Epithelial cell of proximal tubule (primary cell): ENCODE data around the gene SMAD2. TPM values are rescaled to one million over a fixed set of nuclear protein-coding genes. Genes with fewer than 3 reads are reported as not detected.

Experiments
- DNase-seq: peaks from one replicate; pipeline ENCODE4 v3.0.0-alpha.2; 2011; ENCODE audit warnings: low read depth
- H3K4me3 ChIP-seq: 2 replicates; pipeline ENCODE4 v1.5.1; 2011; ENCODE audit warnings: low read depth, mild to moderate bottlenecking, low read length
- total RNA-seq: library from RNA; depleted of rRNA; stranded (reverse); fragments of >200 nt; gene quantifications from 2 replicates; pipeline ENCODE4 v1.2.3, GENCODE V29; 2015
- TF ChIP-seq, protein P1 (sequence below): conservative IDR thresholded peaks from 2 replicates; pipeline ENCODE4 v1.5.1; 2012; ENCODE audit warnings: low read depth, mild to moderate bottlenecking, low read length

SMAD2 gene
- total RNA-seq, 1 donor from 2014 or later: 79.5 TPM

DNA sequence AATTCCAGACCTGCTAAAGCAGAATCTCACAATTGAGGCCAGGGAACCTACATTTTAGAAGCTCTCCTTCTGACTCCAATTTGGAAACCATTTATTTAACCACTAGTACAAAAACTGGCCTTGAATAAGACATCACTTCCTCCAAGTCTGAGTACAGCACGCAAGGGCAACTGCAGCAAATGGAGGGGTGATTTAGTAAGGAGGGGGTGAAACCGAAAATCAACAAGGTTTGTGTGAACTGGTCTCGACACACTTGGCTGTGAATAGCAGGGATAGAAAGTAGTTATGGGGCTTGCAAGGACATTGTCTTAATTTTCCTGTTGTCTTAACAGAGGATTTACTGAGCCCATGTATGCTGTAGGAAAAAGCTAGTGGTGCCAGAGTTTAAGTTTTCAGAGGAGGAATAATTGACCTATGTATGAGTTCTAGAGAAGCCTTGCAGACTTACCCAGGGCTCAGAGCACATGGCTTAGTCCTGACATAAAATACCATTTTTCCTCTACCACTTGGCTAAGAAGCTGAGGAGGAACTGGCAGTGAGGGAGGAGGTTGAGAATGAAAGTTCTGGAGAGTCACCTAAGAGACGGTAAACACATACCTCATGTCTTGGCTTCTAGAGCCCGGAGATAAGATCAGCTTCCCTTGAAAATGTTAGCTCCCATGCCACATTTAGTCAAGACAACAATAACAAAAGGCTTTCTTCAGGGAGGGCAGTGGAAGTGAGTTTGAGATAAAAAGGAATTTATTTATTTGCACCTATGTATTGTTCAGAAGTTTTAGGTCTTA lies 114.8 kb downstream of the SMAD2 start:
- DNase-seq: no peak
- TF ChIP-seq, protein P1, sequence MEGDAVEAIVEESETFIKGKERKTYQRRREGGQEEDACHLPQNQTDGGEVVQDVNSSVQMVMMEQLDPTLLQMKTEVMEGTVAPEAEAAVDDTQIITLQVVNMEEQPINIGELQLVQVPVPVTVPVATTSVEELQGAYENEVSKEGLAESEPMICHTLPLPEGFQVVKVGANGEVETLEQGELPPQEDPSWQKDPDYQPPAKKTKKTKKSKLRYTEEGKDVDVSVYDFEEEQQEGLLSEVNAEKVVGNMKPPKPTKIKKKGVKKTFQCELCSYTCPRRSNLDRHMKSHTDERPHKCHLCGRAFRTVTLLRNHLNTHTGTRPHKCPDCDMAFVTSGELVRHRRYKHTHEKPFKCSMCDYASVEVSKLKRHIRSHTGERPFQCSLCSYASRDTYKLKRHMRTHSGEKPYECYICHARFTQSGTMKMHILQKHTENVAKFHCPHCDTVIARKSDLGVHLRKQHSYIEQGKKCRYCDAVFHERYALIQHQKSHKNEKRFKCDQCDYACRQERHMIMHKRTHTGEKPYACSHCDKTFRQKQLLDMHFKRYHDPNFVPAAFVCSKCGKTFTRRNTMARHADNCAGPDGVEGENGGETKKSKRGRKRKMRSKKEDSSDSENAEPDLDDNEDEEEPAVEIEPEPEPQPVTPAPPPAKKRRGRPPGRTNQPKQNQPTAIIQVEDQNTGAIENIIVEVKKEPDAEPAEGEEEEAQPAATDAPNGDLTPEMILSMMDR: no peak
- H3K4me3 ChIP-seq: no peak overlapping the region

GRCh38 chr18:47809420-47809819 lies 121.0 kb downstream of the SMAD2 start:
- DNase-seq: no peak
- H3K4me3 ChIP-seq: no peak overlapping the region
- TF ChIP-seq, protein P1: no peak

- DNase-seq: no peak
- H3K4me3 ChIP-seq: no peak overlapping the region
- TF ChIP-seq, protein P1: no peak
These were observed 127.7 kb downstream of the SMAD2 start for GRCh38 chr18:47802802-47803201.

- no peak for DNase-seq
- TF ChIP-seq, protein P1: no peak
- H3K4me3 ChIP-seq: no peak overlapping the region
These were observed 128.6 kb downstream of the SMAD2 start for GRCh38 chr18:47801817-47802216.

GRCh38 chr18:47800756-47801155 lies 129.7 kb downstream of the SMAD2 start:
- no peak overlapping the region for H3K4me3 ChIP-seq
- TF ChIP-seq, protein P1: no peak
- no peak for DNase-seq

- no peak overlapping the region for H3K4me3 ChIP-seq
- DNase-seq: no peak
- TF ChIP-seq, protein P1: no peak
These were observed 130.2 kb downstream of the SMAD2 start for GRCh38 chr18:47800248-47800647.

DNA sequence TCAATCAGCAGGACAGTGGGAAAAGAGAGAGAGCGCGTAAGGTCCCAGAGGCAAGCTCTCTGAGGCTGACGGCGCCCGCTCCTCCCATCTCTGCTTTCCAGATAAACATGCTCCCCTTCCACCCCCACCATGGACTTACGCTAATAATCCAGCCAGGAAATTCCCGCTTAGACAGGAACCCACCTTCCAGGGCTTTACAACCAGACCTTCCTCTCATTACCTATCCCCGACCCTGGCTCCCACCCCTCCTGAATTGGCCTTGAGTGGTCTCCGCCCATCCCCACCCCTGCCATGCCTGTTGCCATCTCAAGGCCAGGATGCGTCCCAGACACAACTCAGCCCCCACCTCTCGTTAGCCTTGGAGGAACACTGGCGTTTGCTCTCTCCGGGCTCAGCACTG lies 131.1 kb downstream of the SMAD2 start:
- no peak overlapping the region for H3K4me3 ChIP-seq
- no peak for DNase-seq
- TF ChIP-seq, protein P1: no peak
